Measurements from ENCODE around the gene USP6NL. TPM values are rescaled to one million over a fixed set of nuclear protein-coding genes. Genes with fewer than 3 reads are reported as not detected.

USP6NL gene
- total and polyA plus RNA-seq, 2 of the 8 experiments (the other 6 are each of a cell fraction or from before 2014, with no cell fraction given): 10.9 to 28.8 TPM

GRCh38 chr10:11593612-11594011 lies 17.8 kb downstream of the USP6NL start (continued):
- TF ChIP-seq ASH2L (IDR thresholded peaks at IDR 0.05; ENCODE audit: low read length) (no peak), EP300 (IDR thresholded peaks at IDR 0.05; ENCODE audit: borderline replicate concordance in 1 of 2, low read depth in 2 of 2, low read length in 2 of 2) (no peak), JUN (IDR thresholded peaks at IDR 0.05; ENCODE audit: low read depth, low read length) (no peak), SUZ12 (IDR thresholded peaks at IDR 0.05; ENCODE audit: low read length) (no peak), SIX5 (IDR thresholded peaks at IDR 0.05; ENCODE audit: low read depth, low read length) (no peak), SP1 (IDR thresholded peaks at IDR 0.05; ENCODE audit: low read depth, low read length) (no peak), SP4 (IDR thresholded peaks at IDR 0.05; ENCODE audit: low read length) (no peak)
